SK-N-SH (cell line): ENCODE measurements around the gene CPLANE2. TPM values are rescaled to one million over a fixed set of nuclear protein-coding genes. Genes with fewer than 3 reads are reported as not detected.

Experiments used
- CTCF ChIA-PET: fragments of 300-600, 350-600 bp; formaldehyde crosslinking; extraction: SDS; loops from one replicate; lab custom pipeline; 2021; lab: Yijun Ruan, JAX
- POLR2A ChIA-PET: fragments of 350-600 bp; sonication (Branson Sonifier 250); formaldehyde crosslinking; extraction: SDS; loops from one replicate; lab custom pipeline; 2020; ENCODE audit warnings: antibody characterized with exemption, inconsistent platforms; lab: Yijun Ruan, JAX
- DNase-seq: peaks from one replicate; pipeline ENCODE4 v3.0.0; 2012
- H2AFZ ChIP-seq: fragments of 200-600 bp; sonication (generic); 2 replicates; pipeline ENCODE4 v1.8.1; 2016; ENCODE audit warnings: antibody characterized with exemption, mild to moderate bottlenecking, low read depth
- H3F3A ChIP-seq: fragments of 200-600 bp; sonication (generic); replicated peaks from 2 replicates; pipeline ENCODE3; 2016; ENCODE audit warnings: antibody characterized with exemption, mild to moderate bottlenecking; ENCODE audit not compliant: insufficient read depth
- H3K27ac ChIP-seq, 2 experiments: fragments of 200-500 bp in 1 of 2; fragments of 200-600 bp in 1 of 2; sonication (Bioruptor generic) in 1 of 2; sonication (generic), shearing (Covaris generic) in 1 of 2; 2 replicates each; pipeline versions ENCODE4 v1.5.1 to v1.6.1; 2014 to 2016; ENCODE audit warnings: low read depth in 2 of 2, inconsistent platforms in 1 of 2, low read length in 1 of 2, mild to moderate bottlenecking in 1 of 2, mixed read lengths in 1 of 2
- H3K27me3 ChIP-seq: fragments of 200-600 bp; sonication (generic), shearing (Covaris generic); 2 replicates; pipeline ENCODE4 v1.6.1; 2016; ENCODE audit warnings: mixed run types; ENCODE audit not compliant: insufficient read depth
- H3K36me3 ChIP-seq, 2 experiments: fragments of 200-500 bp in 1 of 2; fragments of 200-600 bp in 1 of 2; sonication (Bioruptor generic) in 1 of 2; sonication (generic) in 1 of 2; replicated peaks in 1 of 2; 2 replicates each; pipeline versions ENCODE3 to v1.5.1; 2014 to 2016; ENCODE audit warnings: low read length in 1 of 2, mild to moderate bottlenecking in 1 of 2; ENCODE audit not compliant: insufficient read depth in 2 of 2, control insufficient read depth in 1 of 2
- H3K4me1 ChIP-seq, 2 experiments: fragments of 200-500 bp in 1 of 2; fragments of 200-600 bp in 1 of 2; sonication (Bioruptor generic) in 1 of 2; sonication (generic), shearing (Covaris generic) in 1 of 2; 2 replicates each; pipeline versions ENCODE4 v1.5.1 to v1.6.1; 2014 to 2016; ENCODE audit warnings: low read depth in 1 of 2, low read length in 1 of 2, mixed run types in 1 of 2; ENCODE audit not compliant: insufficient read depth in 2 of 2, control insufficient read depth in 1 of 2
- H3K4me2 ChIP-seq: fragments of 200-600 bp; sonication (generic), shearing (Covaris generic); 2 replicates; pipeline ENCODE4 v1.6.1; 2017; ENCODE audit warnings: mixed run types
- H3K4me3 ChIP-seq, 2 experiments: fragments of 200-500 bp in 1 of 2; fragments of 200-600 bp in 1 of 2; sonication (Bioruptor generic) in 1 of 2; sonication (generic), shearing (Covaris generic) in 1 of 2; 2 replicates each; pipeline versions ENCODE4 v1.5.1 to v1.8.1; 2014 to 2016; ENCODE audit warnings: low read depth in 2 of 2, inconsistent platforms in 1 of 2, low read length in 1 of 2, mild to moderate bottlenecking in 1 of 2, mixed read lengths in 1 of 2, moderate library complexity in 1 of 2
- H3K79me2 ChIP-seq: fragments of 200-600 bp; sonication (generic); 2 replicates; pipeline ENCODE4 v1.8.1; 2017; ENCODE audit warnings: mild to moderate bottlenecking; ENCODE audit not compliant: insufficient read depth
- H3K9ac ChIP-seq: fragments of 200-600 bp; sonication (generic); 2 replicates; pipeline ENCODE4 v1.6.1; 2017; ENCODE audit warnings: mixed run types
- H3K9me2 ChIP-seq: fragments of 200-600 bp; sonication (generic); 2 replicates; pipeline ENCODE4 v1.6.1; 2017; ENCODE audit warnings: mixed run types
- H3K9me3 ChIP-seq: fragments of 200-600 bp; sonication (generic); 2 replicates; pipeline ENCODE4 v1.6.1; 2017; ENCODE audit warnings: mixed run types, mild to moderate bottlenecking, moderate library complexity
- H4K20me1 ChIP-seq: fragments of 200-600 bp; sonication (generic); 2 replicates; pipeline ENCODE4 v1.6.1; 2017; ENCODE audit warnings: mild to moderate bottlenecking, mixed run types; ENCODE audit not compliant: insufficient read depth
- CTCF ChIP-seq: fragments of 200-600 bp; sonication (generic); IDR thresholded peaks from 2 replicates; pipeline ENCODE4 v1.6.1; 2017; ENCODE audit warnings: antibody characterized with exemption, mild to moderate bottlenecking, moderate library complexity
- EZH2phosphoT487 ChIP-seq: fragments of 200-600 bp; sonication (generic); IDR thresholded peaks from 2 replicates; pipeline ENCODE4 v1.6.1; 2017; ENCODE audit warnings: low read depth, mixed run types, mild to moderate bottlenecking, antibody characterized with exemption, moderate library complexity, borderline replicate concordance
- FOXM1 ChIP-seq: IDR thresholded peaks from 2 replicates; pipeline ENCODE4 v1.4.0; 2012; ENCODE audit warnings: low read depth, mild to moderate bottlenecking
- JUND ChIP-seq: IDR thresholded peaks from 2 replicates; pipeline ENCODE4 v1.4.0; 2012
- MXI1 ChIP-seq: IDR thresholded peaks from 2 replicates; pipeline ENCODE4 v1.6.1; 2012; ENCODE audit warnings: mild to moderate bottlenecking, low read depth, low read length, improper control_type of control experiment
- NFIC ChIP-seq: IDR thresholded peaks from 2 replicates; pipeline ENCODE4 v1.4.0; 2012; ENCODE audit warnings: borderline replicate concordance
- NRF1 ChIP-seq: IDR thresholded peaks from 2 replicates; pipeline ENCODE4 v1.6.1; 2012; ENCODE audit warnings: low read depth, mild to moderate bottlenecking, low read length
- PBX3 ChIP-seq: IDR thresholded peaks from 2 replicates; pipeline ENCODE4; 2012
- RAD21 ChIP-seq: IDR thresholded peaks from 2 replicates; pipeline ENCODE4 v1.6.1; 2012; ENCODE audit warnings: mild to moderate bottlenecking, low read length
- RCOR1 ChIP-seq: fragments of 150-350 bp; IDR thresholded peaks from 2 replicates; pipeline ENCODE4 v1.6.1; 2017; ENCODE audit warnings: antibody characterized with exemption, low read length
- RXRA ChIP-seq: IDR thresholded peaks from 2 replicates; pipeline ENCODE4 v1.4.0; 2012; ENCODE audit warnings: low read depth, mild to moderate bottlenecking, borderline replicate concordance
- SMC3 ChIP-seq: IDR thresholded peaks from 2 replicates; pipeline ENCODE4 v1.6.1; 2012; ENCODE audit warnings: low read depth, low read length, improper control_type of control experiment
- USF2 ChIP-seq: fragments of 150-350 bp; IDR thresholded peaks from 2 replicates; pipeline ENCODE4 v1.6.1; 2017; ENCODE audit warnings: antibody characterized with exemption, low read length, low read depth, borderline replicate concordance
- YY1 ChIP-seq: IDR thresholded peaks from 2 replicates; pipeline ENCODE4 v1.4.0; 2012; ENCODE audit warnings: low read depth, mild to moderate bottlenecking
- ZBTB33 ChIP-seq: IDR thresholded peaks from 2 replicates; pipeline ENCODE4 v1.4.0; 2012; ENCODE audit warnings: low read depth, borderline replicate concordance
- WGBS: methylation state at CpG from one replicate; pipeline ENCODE4 v1.1.6; 2017; ENCODE audit warnings: low lambda C conversion rate; 5-methylcytosine and 5-hydroxymethylcytosine counted together
- polyA plus RNA-seq, 3 experiments: library from polyadenylated mRNA; depleted of rRNA; stranded (reverse); fragments of >200 nt; gene quantifications; 2 replicates each; pipeline ENCODE4 v1.2.3, GENCODE V29; 2012

The CPLANE2 gene
- polyA plus RNA-seq, 1 of the 3 experiments (the other 2 are of a cell fraction): 8.6 TPM

- TF ChIP-seq RAD21 (no peak), MXI1 (no peak), NRF1 (no peak), EZH2phosphoT487 (no peak), PBX3 (no peak), JUND (no peak), RXRA (no peak), NFIC (no peak), YY1 (no peak), CTCF (no peak), FOXM1 (no peak), RCOR1 (no peak), USF2 (no peak), ZBTB33 (no peak), SMC3 (no peak)
- Histone ChIP-seq H3K36me3 (no peaks in the 10 kb centered on the region), H3K4me1 (peaks cover 0 to 22% of the 10 kb centered on the region in 2 experiments; a peak in 1 of 4 replicates), H3K79me2 (no peaks in the 10 kb centered on the region), H3F3A (peaks cover 11% of the 10 kb centered on the region), H3K4me2 (no peak overlapping the region), H3K4me3 (no peak overlapping the region), H3K27me3 (no peaks in the 10 kb centered on the region), H3K27ac (no peak overlapping the region), H2AFZ (no peak overlapping the region), H3K9me3 (no peaks in the 10 kb centered on the region), H3K9me2 (no peaks in the 10 kb centered on the region), H3K9ac (no peak overlapping the region), H4K20me1 (no peaks in the 10 kb centered on the region)
- CTCF ChIA-PET: interaction anchor here (0.5 to 6.8 kb wide), 10 partner anchors 12 to 161 kb away, joined by 3 to 43 read pairs (median 4); partner anchors contain the start of genes FAM131C and SZRD1
- POLR2A ChIA-PET: interaction anchor here (0.7 kb wide), 1 partner anchor 41 kb away, joined by 3 read pairs; no protein-coding TSS in a partner anchor
- DNase-seq: no peak
- WGBS: 93% methylated on average over 7 of the region's 11 CpGs
These were observed 31.7 kb downstream of the CPLANE2 start for GRCh38 chr1:16205334-16205671.
